H9 (cell line): ENCODE results near the gene TMEM123. TPM values are rescaled to one million over a fixed set of nuclear protein-coding genes. Genes with fewer than 3 reads are reported as not detected.

Source experiments
- DNase-seq: peaks from one replicate; pipeline ENCODE4 v3.0.0-alpha.2; 2017
- H2AFZ ChIP-seq: one replicate; pipeline ENCODE4 v1.6.1; 2013; ENCODE audit warnings: mild to moderate bottlenecking, low read length, control low read depth, moderate library complexity
- H2AK5ac ChIP-seq: 2 replicates; pipeline ENCODE4 v1.6.1; 2013; ENCODE audit warnings: low read length, control low read depth, mixed read lengths; ENCODE audit not compliant: insufficient read length
- H2BK120ac ChIP-seq: one replicate; pipeline ENCODE4 v1.6.1; 2013; ENCODE audit warnings: low read depth, mild to moderate bottlenecking, low read length, control low read depth, inconsistent platforms; ENCODE audit not compliant: poor library complexity, severe bottlenecking
- H2BK12ac ChIP-seq: 2 replicates; pipeline ENCODE4 v1.6.1; 2013; ENCODE audit warnings: low read length, control low read depth, mixed read lengths, low read depth; ENCODE audit not compliant: insufficient read length
- H2BK15ac ChIP-seq: 2 replicates; pipeline ENCODE4 v1.6.1; 2013; ENCODE audit warnings: low read depth, low read length, control low read depth
- H2BK20ac ChIP-seq: one replicate; pipeline ENCODE4 v1.6.1; 2013; ENCODE audit warnings: low read depth, mild to moderate bottlenecking, low read length, control low read depth, inconsistent platforms; ENCODE audit not compliant: poor library complexity, severe bottlenecking
- H2BK5ac ChIP-seq: 2 replicates; pipeline ENCODE4 v1.6.1; 2013; ENCODE audit warnings: low read length, control low read depth, mixed read lengths; ENCODE audit not compliant: insufficient read length
- H3K14ac ChIP-seq: 2 replicates; pipeline ENCODE4 v1.6.1; 2013; ENCODE audit warnings: low read length, control low read depth; ENCODE audit not compliant: insufficient read depth
- H3K18ac ChIP-seq: 2 replicates; pipeline ENCODE4 v1.6.1; 2013; ENCODE audit warnings: low read depth, mild to moderate bottlenecking, mixed read lengths, low read length, control low read depth; ENCODE audit not compliant: insufficient read length
- H3K23ac ChIP-seq: 2 replicates; pipeline ENCODE4 v1.6.1; 2013; ENCODE audit warnings: low read length, control low read depth, mixed read lengths, low read depth; ENCODE audit not compliant: insufficient read length
- H3K23me2 ChIP-seq: 2 replicates; pipeline ENCODE4 v1.6.1; 2013; ENCODE audit warnings: low read depth, mild to moderate bottlenecking, mixed read lengths, low read length, control low read depth; ENCODE audit not compliant: insufficient read length, poor library complexity, severe bottlenecking
- H3K27ac ChIP-seq: 2 replicates; pipeline ENCODE4 v1.5.1; 2013; ENCODE audit warnings: low read length, control low read depth, mixed read lengths, low read depth; ENCODE audit not compliant: insufficient read length
- H3K27me3 ChIP-seq: 2 replicates; pipeline ENCODE4 v1.6.1; 2013; ENCODE audit warnings: low read length, control low read depth, inconsistent platforms; ENCODE audit not compliant: insufficient read depth
- H3K4ac ChIP-seq: 2 replicates; pipeline ENCODE4 v1.6.1; 2013; ENCODE audit warnings: low read depth, mild to moderate bottlenecking, control low read depth, inconsistent platforms, low read length, moderate library complexity
- H3K4me1 ChIP-seq: 2 replicates; pipeline ENCODE4 v1.6.1; 2013; ENCODE audit warnings: low read length, control low read depth, inconsistent platforms; ENCODE audit not compliant: insufficient read depth
- H3K4me2 ChIP-seq: 2 replicates; pipeline ENCODE4 v1.6.1; 2013; ENCODE audit warnings: low read length, control low read depth, mixed read lengths; ENCODE audit not compliant: insufficient read length, insufficient read depth
- H3K56ac ChIP-seq: 2 replicates; pipeline ENCODE4 v1.6.1; 2013; ENCODE audit warnings: low read depth, mild to moderate bottlenecking, mixed read lengths, low read length, control low read depth; ENCODE audit not compliant: insufficient read length
- H3K79me1 ChIP-seq: 2 replicates; pipeline ENCODE4 v1.6.1; 2013; ENCODE audit warnings: low read depth, mild to moderate bottlenecking, moderate library complexity, low read length, control low read depth, inconsistent platforms; ENCODE audit not compliant: insufficient read depth, poor library complexity, severe bottlenecking
- H3K79me2 ChIP-seq: 2 replicates; pipeline ENCODE4 v1.6.1; 2013; ENCODE audit warnings: low read length, control low read depth, inconsistent platforms; ENCODE audit not compliant: insufficient read depth
- H3K9ac ChIP-seq: 2 replicates; pipeline ENCODE4 v1.6.1; 2013; ENCODE audit warnings: low read length, control low read depth, mixed read lengths; ENCODE audit not compliant: insufficient read length; ENCODE audit errors: extremely low read depth
- H3K9me3 ChIP-seq: one replicate; pipeline ENCODE4 v1.6.1; 2013; ENCODE audit warnings: low read depth, low read length, inconsistent platforms; ENCODE audit not compliant: control insufficient read depth
- H3T11ph ChIP-seq: one replicate; pipeline ENCODE4 v1.6.1; 2013; ENCODE audit warnings: mild to moderate bottlenecking, low read length, control low read depth, inconsistent platforms
- H4K20me1 ChIP-seq: one replicate; pipeline ENCODE4 v1.6.1; 2013; ENCODE audit not compliant: control insufficient read depth, insufficient read length, insufficient read depth
- H4K5ac ChIP-seq: 2 replicates; pipeline ENCODE4 v1.6.1; 2013; ENCODE audit warnings: low read depth, mild to moderate bottlenecking, mixed read lengths, low read length, control low read depth; ENCODE audit not compliant: insufficient read length
- H4K8ac ChIP-seq: replicated peaks from 2 replicates; pipeline ENCODE4 v1.6.1; 2013; ENCODE audit warnings: low read length, control low read depth, mixed read lengths, low read depth; ENCODE audit not compliant: insufficient read length
- H4K91ac ChIP-seq: 2 replicates; pipeline ENCODE4 v1.6.1; 2013; ENCODE audit warnings: low read depth, mild to moderate bottlenecking, moderate library complexity, mixed read lengths, low read length, control low read depth; ENCODE audit not compliant: insufficient read length
- H3K27ac Mint-ChIP-seq, 3 experiments: 2 replicates in 2 of 3; 3 replicates in 1 of 3; pipeline ENCODE4 v1.8.0; 2020 to 2021; ENCODE audit warnings: mixed read lengths in 3 of 3, mild to moderate bottlenecking in 1 of 3, moderate library complexity in 1 of 3
- H3K27me3 Mint-ChIP-seq: 2 replicates; pipeline ENCODE4 v1.8.0; 2021; ENCODE audit warnings: low read depth, mild to moderate bottlenecking, moderate library complexity, mixed read lengths
- H3K36me3 Mint-ChIP-seq, 3 experiments: 2 replicates in 2 of 3; 3 replicates in 1 of 3; pipeline ENCODE4 v1.8.0; 2020 to 2021; ENCODE audit warnings: low read depth in 3 of 3, mixed read lengths in 3 of 3; ENCODE audit not compliant: insufficient read depth in 1 of 3
- H3K4me1 Mint-ChIP-seq, 2 experiments: 2 replicates each; pipeline ENCODE4 v1.8.0; 2020; ENCODE audit warnings: mixed read lengths in 2 of 2
- H3K4me3 Mint-ChIP-seq, 2 experiments: 2 replicates in 1 of 2; 3 replicates in 1 of 2; pipeline ENCODE4 v1.8.0; 2020 to 2021; ENCODE audit warnings: mild to moderate bottlenecking in 2 of 2, mixed read lengths in 2 of 2, moderate library complexity in 1 of 2
- H3K9me3 Mint-ChIP-seq, 2 experiments: 2 replicates in 1 of 2; 3 replicates in 1 of 2; pipeline ENCODE4 v1.8.0; 2020; ENCODE audit warnings: mild to moderate bottlenecking in 2 of 2, mixed read lengths in 2 of 2, moderate library complexity in 1 of 2
- WGBS: extraction: QIAGEN DNeasy Blood & Tissue Kit; methylation state at CpG from one replicate; pipeline ENCODE4 v1.1.7; 2013; ENCODE audit warnings: missing lambda C conversion rate, low lambda C conversion rate, mixed read lengths; ENCODE audit not compliant: insufficient read length; ENCODE audit errors: extremely low coverage; 5-methylcytosine and 5-hydroxymethylcytosine counted together
- total RNA-seq: library from RNA; stranded (reverse); gene quantifications from 2 replicates; pipeline ENCODE4 v1.2.1, GENCODE V29; 2021
- TF ChIP-seq, protein P1 (sequence below): fragments of 200-600 bp; sonication (generic); conservative IDR thresholded peaks from 3 replicates; pipeline ENCODE4 v1.8.0; 2021; ENCODE audit warnings: antibody characterized with exemption, mild to moderate bottlenecking

The TMEM123 gene
- total RNA-seq, 1 experiment from 2014 or later: 76.7 TPM

DNA sequence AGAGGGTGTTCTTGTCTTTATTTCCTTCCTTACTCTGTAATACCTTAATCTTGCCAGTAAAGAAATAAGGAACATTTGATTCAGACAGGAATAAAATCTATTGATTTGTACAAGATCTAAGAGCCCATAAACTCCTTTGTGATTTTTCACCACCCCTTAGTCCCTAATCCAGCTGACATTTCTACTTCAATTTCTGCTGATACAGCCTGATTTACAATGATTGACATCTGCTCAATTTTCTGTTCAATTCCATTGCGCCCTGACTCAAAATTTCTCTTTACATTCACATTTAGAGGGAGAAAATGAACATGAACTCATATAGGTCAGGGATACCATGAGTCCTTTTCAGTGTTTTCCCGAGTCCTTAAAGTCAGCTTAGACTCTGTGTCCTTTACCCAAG is 27.2 kb upstream of the TMEM123 start:
- no peak overlapping the region for H3K4me3 Mint-ChIP-seq

More for the DNA sequence above, 27.2 kb upstream of the TMEM123 start:
- Histone ChIP-seq H4K91ac (no peak overlapping the region), H3T11ph (no peak overlapping the region), H4K5ac (no peak overlapping the region), H2BK120ac (no peak overlapping the region), H3K4ac (no peak overlapping the region), H3K9me3 (no peaks in the 10 kb centered on the region), H2BK12ac (no peak overlapping the region), H3K56ac (no peak overlapping the region), H4K20me1 (no peaks in the 10 kb centered on the region), H2BK20ac (no peak overlapping the region), H2BK15ac (no peak overlapping the region), H3K9ac (no peak overlapping the region), H4K8ac (no peak overlapping the region), H3K27ac (no peak overlapping the region), H3K4me2 (no peak overlapping the region), H2BK5ac (no peak overlapping the region), H3K14ac (no peak overlapping the region), H3K18ac (no peak overlapping the region), H3K79me1 (no peaks in the 10 kb centered on the region), H3K27me3 (no peaks in the 10 kb centered on the region), H3K79me2 (no peaks in the 10 kb centered on the region), H3K23ac (no peak overlapping the region), H2AK5ac (no peak overlapping the region), H3K4me1 (peaks cover 8% of the 10 kb centered on the region; the same call in 1 of the 2 replicates), H2AFZ (no peak overlapping the region), H3K23me2 (no peaks in the 10 kb centered on the region)
- Mint-ChIP-seq H3K36me3 (no peaks in the 10 kb centered on the region), H3K9me3 (no peaks in the 10 kb centered on the region), H3K27ac (no peak overlapping the region; a peak in 1 of 7 replicates), H3K4me1 (peaks cover 23 to 28% of the 10 kb centered on the region in 2 experiments), H3K27me3 (no peaks in the 10 kb centered on the region; the same call in 1 of the 2 replicates)
- no CpG with 5 or more reads among the region's 2 CpGs for WGBS
- TF ChIP-seq, protein P1, sequence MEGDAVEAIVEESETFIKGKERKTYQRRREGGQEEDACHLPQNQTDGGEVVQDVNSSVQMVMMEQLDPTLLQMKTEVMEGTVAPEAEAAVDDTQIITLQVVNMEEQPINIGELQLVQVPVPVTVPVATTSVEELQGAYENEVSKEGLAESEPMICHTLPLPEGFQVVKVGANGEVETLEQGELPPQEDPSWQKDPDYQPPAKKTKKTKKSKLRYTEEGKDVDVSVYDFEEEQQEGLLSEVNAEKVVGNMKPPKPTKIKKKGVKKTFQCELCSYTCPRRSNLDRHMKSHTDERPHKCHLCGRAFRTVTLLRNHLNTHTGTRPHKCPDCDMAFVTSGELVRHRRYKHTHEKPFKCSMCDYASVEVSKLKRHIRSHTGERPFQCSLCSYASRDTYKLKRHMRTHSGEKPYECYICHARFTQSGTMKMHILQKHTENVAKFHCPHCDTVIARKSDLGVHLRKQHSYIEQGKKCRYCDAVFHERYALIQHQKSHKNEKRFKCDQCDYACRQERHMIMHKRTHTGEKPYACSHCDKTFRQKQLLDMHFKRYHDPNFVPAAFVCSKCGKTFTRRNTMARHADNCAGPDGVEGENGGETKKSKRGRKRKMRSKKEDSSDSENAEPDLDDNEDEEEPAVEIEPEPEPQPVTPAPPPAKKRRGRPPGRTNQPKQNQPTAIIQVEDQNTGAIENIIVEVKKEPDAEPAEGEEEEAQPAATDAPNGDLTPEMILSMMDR: no peak
- no peak for DNase-seq
